ENCODE measurements around the gene STAMBP.

STAMBP gene

DNA sequence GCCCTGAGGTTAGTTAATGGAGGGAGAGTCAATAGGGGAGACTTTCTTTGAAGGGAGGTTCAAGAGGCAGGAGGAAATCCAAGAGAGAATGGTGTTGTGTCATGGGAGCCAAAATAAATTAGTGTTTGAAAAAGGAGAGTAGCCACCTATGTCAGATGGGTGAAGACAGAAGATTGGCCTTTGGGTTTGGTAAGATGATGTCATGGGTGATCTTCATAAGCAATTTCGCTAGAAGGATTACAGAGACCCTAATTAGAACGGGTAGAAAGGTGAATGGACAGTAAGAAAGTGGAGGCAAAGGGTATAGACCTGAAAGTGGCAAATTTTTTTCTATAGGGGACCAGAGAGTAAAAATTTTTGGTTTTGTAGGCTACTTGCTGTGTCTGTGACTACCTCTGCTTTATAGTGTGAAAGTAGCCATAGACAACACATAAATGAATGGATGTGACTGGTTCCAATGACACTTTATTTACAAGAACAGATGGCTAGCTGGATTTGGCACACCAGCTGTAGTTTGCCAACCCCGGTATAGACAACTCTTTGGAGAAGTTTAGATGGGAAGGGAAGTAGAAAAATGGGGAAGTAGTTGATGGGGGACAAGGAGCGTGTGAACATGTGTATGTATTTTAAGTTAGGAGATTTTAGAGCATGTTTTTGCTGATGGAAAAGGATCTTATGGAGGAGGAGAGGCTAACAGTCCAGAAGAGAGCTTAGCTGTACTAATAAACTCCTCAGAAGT lies 9.3 kb downstream of the STAMBP start:
- Histone ChIP-seq H3K4me1 (ENCODE audit: control insufficient read depth in 1 of 2, insufficient read depth in 2 of 2, low read length in 2 of 2) (peaks cover 3 to 10% of the 10 kb centered on the region in 2 donors), H3K27me3 (ENCODE audit: low read depth, low read length) (no peaks in the 10 kb centered on the region), H3K9me3 (ENCODE audit: control insufficient read depth in 1 of 2, low read length in 2 of 2) (no peaks in the 10 kb centered on the region), H3K36me3 (ENCODE audit: control insufficient read depth in 1 of 2, insufficient read depth in 2 of 2, low read length in 2 of 2) (peaks cover 0 to 5% of the 10 kb centered on the region in 2 donors), H3K4me3 (ENCODE audit: low read depth in 1 of 2, low read length in 2 of 2) (no peak overlapping the region), H3K27ac (ENCODE audit: low read length) (peak overlapping the region; percentile 84)

DNA sequence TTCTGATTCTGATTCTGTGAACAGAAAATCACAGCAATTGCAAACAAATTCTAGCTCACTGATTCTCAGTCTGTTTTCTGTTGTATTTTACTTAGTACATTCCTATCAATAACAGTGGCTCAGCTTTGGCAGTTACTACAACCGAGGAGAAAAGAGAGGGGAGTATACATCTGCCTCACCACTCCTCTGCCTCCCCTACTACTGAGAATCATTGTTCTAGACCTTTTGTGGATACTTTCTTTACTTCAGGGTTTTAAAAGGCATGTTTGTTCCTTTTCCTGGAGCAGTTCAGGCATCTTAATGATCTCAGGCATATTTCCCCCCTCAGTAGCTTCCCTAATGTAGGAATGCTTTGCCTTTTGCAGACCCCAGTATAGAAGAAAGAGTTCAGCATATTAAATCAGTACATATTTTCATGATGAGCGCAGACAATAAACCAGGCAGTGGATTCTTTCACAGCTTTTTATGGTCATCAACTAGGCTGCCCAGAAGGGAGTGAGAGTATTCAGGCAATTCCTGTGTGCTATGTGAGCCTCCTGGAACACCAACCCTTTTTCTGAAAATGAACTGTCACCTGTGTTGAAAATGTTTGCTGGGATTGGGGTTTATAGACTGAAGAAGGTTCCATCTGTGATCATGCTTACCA lies 10.3 kb downstream of the STAMBP start:
- Histone ChIP-seq H3K27ac (ENCODE audit: low read length) (peak overlapping the region; percentile 84), H3K9me3 (ENCODE audit: control insufficient read depth in 1 of 2, low read length in 2 of 2) (no peaks in the 10 kb centered on the region)

DNA sequence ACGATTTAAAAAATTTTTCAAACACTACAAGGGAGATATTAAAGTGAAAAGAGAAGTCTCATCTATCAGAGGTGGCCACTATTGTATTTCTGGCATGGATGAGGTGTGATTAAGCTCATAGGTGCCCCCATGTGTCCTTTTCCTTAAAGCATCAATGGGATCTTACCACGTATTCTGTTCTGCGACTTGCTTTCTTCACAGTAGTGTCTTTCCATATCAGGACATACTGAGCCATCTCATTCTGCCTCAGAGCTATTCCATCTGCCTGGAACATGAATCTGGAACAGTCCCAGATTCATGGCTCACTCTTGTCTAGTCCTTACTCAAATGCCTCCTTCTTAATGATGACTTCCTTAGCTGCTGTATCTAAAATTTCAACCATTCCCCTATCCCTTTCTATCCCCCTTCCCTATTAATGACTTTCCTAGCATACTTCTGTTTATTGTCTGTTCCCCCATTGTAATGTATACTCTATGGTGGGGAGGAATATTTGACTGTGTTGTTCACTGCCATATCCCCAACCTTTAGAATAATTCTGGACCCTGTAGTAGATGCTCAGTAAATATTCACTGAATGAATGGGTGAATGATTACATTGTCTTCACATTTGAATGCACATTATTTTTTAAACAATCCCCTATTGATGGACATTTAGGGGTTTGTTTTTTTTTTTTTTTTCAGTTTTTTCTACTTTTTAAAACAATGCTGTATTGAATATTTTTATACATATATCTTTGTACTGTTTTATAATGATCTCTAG lies 11.1 kb downstream of the STAMBP start:
- Histone ChIP-seq H3K4me1 (ENCODE audit: control insufficient read depth in 1 of 2, insufficient read depth in 2 of 2, low read length in 2 of 2) (peaks cover 3 to 10% of the 10 kb centered on the region in 2 donors), H3K27ac (ENCODE audit: low read length) (peak overlapping the region; percentile 84), H3K4me3 (ENCODE audit: low read depth in 1 of 2, low read length in 2 of 2) (no peak overlapping the region), H3K9me3 (ENCODE audit: control insufficient read depth in 1 of 2, low read length in 2 of 2) (no peaks in the 10 kb centered on the region), H3K36me3 (ENCODE audit: control insufficient read depth in 1 of 2, insufficient read depth in 2 of 2, low read length in 2 of 2) (peaks cover 6 to 8% of the 10 kb centered on the region in 2 donors), H3K27me3 (ENCODE audit: low read depth, low read length) (no peaks in the 10 kb centered on the region)

More for the DNA sequence above, 10.3 kb downstream of the STAMBP start:
- Histone ChIP-seq H3K36me3 (ENCODE audit: control insufficient read depth in 1 of 2, insufficient read depth in 2 of 2, low read length in 2 of 2) (no peaks in the 10 kb centered on the region), H3K4me1 (ENCODE audit: control insufficient read depth in 1 of 2, insufficient read depth in 2 of 2, low read length in 2 of 2) (peaks cover 3 to 10% of the 10 kb centered on the region in 2 donors), H3K27me3 (ENCODE audit: low read depth, low read length) (no peaks in the 10 kb centered on the region), H3K4me3 (ENCODE audit: low read depth in 1 of 2, low read length in 2 of 2) (no peak overlapping the region)

DNA sequence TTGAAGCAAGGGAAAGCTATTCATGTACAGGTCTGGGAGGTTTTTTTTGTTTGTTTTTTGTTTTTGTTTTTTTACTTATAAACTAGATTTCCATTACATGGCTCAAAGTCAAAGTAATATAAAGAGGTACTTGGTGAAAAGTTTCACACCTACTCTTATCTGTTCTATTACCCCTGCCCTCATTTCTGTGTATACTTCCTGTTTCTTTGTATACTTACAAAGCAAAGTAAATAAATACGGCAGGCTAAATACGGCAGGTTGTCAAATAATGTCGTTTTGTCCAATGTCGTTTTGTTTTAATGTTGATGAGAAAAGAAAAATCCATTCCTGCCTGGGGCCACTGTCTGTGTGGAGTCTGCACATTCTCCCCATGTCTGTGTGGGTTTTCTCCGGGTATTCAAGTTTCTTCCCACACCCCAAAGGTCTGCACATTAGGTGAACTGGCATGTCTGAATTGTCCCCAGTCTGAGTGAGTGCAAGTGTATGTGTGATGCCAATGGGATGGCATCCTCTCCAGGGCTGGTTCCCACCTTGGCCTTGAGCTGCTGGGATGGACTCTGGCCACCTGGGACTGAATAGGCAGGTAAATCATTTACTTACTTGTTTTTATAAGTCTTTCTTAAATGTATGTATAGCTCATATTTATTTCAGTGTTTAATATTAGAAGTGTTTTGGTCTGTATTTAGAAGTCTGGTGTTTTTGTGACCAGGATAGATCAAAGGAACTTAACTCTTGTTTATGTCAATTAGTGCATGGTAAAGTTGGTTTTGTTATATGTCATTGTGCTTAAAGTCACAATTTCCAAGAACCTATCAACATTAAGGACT lies 13.4 kb downstream of the STAMBP start:
- H3K27me3 ChIP-seq (ENCODE audit: low read depth, low read length): no peaks in the 10 kb centered on the region
- no peak overlapping the region for H3K4me3 ChIP-seq (ENCODE audit: low read depth in 1 of 2, low read length in 2 of 2)
- H3K4me1 ChIP-seq (ENCODE audit: control insufficient read depth in 1 of 2, insufficient read depth in 2 of 2, low read length in 2 of 2): peaks cover 3% of the 10 kb centered on the region in 2 donors
- peak overlapping the region; percentile 78 for H3K27ac ChIP-seq (ENCODE audit: low read length)
- no peaks in the 10 kb centered on the region for H3K9me3 ChIP-seq (ENCODE audit: control insufficient read depth in 1 of 2, low read length in 2 of 2)
- peaks cover 18 to 20% of the 10 kb centered on the region in 2 donors for H3K36me3 ChIP-seq (ENCODE audit: control insufficient read depth in 1 of 2, insufficient read depth in 2 of 2, low read length in 2 of 2)

DNA sequence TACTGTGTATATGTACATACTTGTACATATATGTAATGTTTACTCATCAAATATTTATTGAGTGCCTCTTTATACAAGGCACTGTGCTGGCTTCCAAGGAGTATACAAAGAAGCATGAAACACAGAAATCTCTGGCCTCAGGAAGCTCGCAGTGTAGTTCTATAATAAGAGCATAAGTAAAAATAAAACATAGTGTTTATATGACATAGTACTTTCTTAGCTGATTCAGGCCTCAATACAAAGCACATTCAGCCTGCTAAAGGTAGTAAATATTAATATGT lies 13.9 kb downstream of the STAMBP start:
- Histone ChIP-seq H3K9me3 (ENCODE audit: control insufficient read depth in 1 of 2, low read length in 2 of 2) (no peaks in the 10 kb centered on the region), H3K27me3 (ENCODE audit: low read depth, low read length) (no peaks in the 10 kb centered on the region), H3K4me1 (ENCODE audit: control insufficient read depth in 1 of 2, insufficient read depth in 2 of 2, low read length in 2 of 2) (peaks cover 3% of the 10 kb centered on the region in 2 donors), H3K27ac (ENCODE audit: low read length) (peak overlapping the region; percentile 78), H3K4me3 (ENCODE audit: low read depth in 1 of 2, low read length in 2 of 2) (no peak overlapping the region), H3K36me3 (ENCODE audit: control insufficient read depth in 1 of 2, insufficient read depth in 2 of 2, low read length in 2 of 2) (peaks cover 21 to 25% of the 10 kb centered on the region in 2 donors)

DNA sequence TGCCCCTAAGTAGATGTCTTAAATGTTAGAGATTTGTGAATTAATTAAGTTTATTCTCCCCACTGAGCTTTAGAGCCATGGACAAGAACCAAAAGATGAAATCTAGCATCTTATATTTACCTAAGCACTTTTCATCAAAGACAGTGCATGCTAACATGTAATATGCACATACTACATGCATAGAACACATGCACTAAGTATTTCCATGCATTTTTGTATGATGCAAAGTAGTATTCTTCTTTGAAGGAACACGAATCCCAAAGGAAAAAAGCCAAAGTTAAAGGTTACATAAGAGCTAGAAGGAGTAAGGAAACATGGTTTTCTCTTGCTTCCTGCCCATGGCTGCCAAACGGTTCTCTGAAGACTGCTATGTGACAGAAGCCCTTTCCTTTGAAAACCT lies 15.3 kb downstream of the STAMBP start:
- Histone ChIP-seq H3K36me3 (ENCODE audit: control insufficient read depth in 1 of 2, insufficient read depth in 2 of 2, low read length in 2 of 2) (peaks cover 29 to 31% of the 10 kb centered on the region in 2 donors), H3K27me3 (ENCODE audit: low read depth, low read length) (no peaks in the 10 kb centered on the region), H3K9me3 (ENCODE audit: control insufficient read depth in 1 of 2, low read length in 2 of 2) (no peaks in the 10 kb centered on the region), H3K27ac (ENCODE audit: low read length) (peak overlapping the region; percentile 24), H3K4me1 (ENCODE audit: control insufficient read depth in 1 of 2, insufficient read depth in 2 of 2, low read length in 2 of 2) (peaks cover 0 to 3% of the 10 kb centered on the region in 2 donors), H3K4me3 (ENCODE audit: low read depth in 1 of 2, low read length in 2 of 2) (no peak overlapping the region)

DNA sequence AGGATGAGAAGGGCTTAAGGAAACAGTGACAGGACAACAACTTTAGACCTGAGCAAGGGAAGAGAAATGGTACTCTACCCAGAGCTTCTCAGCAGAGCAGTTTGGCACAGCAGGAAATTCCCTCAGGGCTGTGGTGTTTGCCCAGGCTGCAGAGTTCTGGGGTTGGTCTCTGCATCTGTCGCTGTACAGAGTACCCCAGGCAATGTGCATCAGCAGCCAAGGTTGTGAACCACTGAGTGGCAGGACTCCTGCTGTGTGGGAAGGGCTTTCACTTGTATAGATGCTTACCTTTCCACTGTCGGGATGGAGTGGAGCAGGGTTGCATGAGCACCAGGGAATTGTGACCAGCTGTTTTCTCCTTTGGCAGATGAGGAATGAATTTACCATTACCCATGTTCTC lies 21.2 kb downstream of the STAMBP start:
- Histone ChIP-seq H3K4me3 (ENCODE audit: low read depth in 1 of 2, low read length in 2 of 2) (no peak overlapping the region), H3K27me3 (ENCODE audit: low read depth, low read length) (no peaks in the 10 kb centered on the region), H3K4me1 (ENCODE audit: control insufficient read depth in 1 of 2, insufficient read depth in 2 of 2, low read length in 2 of 2) (no peaks in the 10 kb centered on the region), H3K36me3 (ENCODE audit: control insufficient read depth in 1 of 2, insufficient read depth in 2 of 2, low read length in 2 of 2) (peaks cover 35 to 68% of the 10 kb centered on the region in 2 donors), H3K9me3 (ENCODE audit: control insufficient read depth in 1 of 2, low read length in 2 of 2) (no peaks in the 10 kb centered on the region), H3K27ac (ENCODE audit: low read length) (peak overlapping the region; percentile 32)

DNA sequence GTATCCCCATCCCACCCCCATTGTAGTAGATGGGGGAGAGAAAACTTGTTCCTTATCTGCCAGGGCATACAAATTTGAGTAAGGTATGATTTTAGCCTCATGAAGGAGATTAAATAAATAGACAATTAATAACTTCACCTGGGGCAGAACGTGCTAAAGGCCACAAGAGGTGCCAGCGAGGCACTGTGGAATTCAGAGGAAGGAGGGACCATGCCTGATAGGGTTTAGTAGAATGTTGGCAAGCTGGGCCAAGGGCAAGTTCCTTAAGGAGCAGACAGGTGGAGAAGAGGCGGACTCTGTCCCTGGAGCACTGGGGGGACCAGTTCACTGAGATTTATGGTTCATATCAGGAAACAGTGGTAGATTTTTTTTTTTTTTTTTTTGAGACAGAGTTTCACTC lies 22.5 kb downstream of the STAMBP start:
- H3K36me3 ChIP-seq (ENCODE audit: control insufficient read depth in 1 of 2, insufficient read depth in 2 of 2, low read length in 2 of 2): peaks cover 37 to 65% of the 10 kb centered on the region in 2 donors

DNA sequence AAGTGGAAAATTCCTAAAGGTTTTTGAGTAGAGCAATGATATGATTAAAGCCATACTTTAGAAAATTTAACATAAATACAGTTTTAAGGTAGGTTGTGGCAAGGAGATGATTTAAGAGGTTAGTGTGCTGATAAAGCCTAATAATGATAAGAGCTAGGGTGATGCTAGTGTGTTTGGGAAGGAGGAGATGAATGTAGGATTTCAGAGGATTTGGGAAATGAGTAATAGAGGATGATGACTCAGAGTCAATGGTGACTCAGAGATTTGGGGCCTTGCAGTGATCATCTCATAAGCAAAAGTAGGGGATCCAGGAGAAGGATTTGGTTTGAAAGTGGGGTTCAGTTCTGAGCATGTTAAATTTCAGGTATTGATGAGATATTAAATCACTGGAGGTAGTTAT lies 23.3 kb downstream of the STAMBP start:
- no peak overlapping the region for H3K27ac ChIP-seq (ENCODE audit: low read length)
- no peaks in the 10 kb centered on the region for H3K4me1 ChIP-seq (ENCODE audit: control insufficient read depth in 1 of 2, insufficient read depth in 2 of 2, low read length in 2 of 2)
- H3K27me3 ChIP-seq (ENCODE audit: low read depth, low read length): no peaks in the 10 kb centered on the region
- no peaks in the 10 kb centered on the region for H3K9me3 ChIP-seq (ENCODE audit: control insufficient read depth in 1 of 2, low read length in 2 of 2)
- peaks cover 43 to 72% of the 10 kb centered on the region in 2 donors for H3K36me3 ChIP-seq (ENCODE audit: control insufficient read depth in 1 of 2, insufficient read depth in 2 of 2, low read length in 2 of 2)
- no peak overlapping the region for H3K4me3 ChIP-seq (ENCODE audit: low read depth in 1 of 2, low read length in 2 of 2)

More for the DNA sequence above, 22.5 kb downstream of the STAMBP start:
- no peaks in the 10 kb centered on the region for H3K4me1 ChIP-seq (ENCODE audit: control insufficient read depth in 1 of 2, insufficient read depth in 2 of 2, low read length in 2 of 2)
- no peaks in the 10 kb centered on the region for H3K27me3 ChIP-seq (ENCODE audit: low read depth, low read length)
- no peaks in the 10 kb centered on the region for H3K9me3 ChIP-seq (ENCODE audit: control insufficient read depth in 1 of 2, low read length in 2 of 2)
- H3K4me3 ChIP-seq (ENCODE audit: low read depth in 1 of 2, low read length in 2 of 2): no peak overlapping the region
- no peak overlapping the region for H3K27ac ChIP-seq (ENCODE audit: low read length)

DNA sequence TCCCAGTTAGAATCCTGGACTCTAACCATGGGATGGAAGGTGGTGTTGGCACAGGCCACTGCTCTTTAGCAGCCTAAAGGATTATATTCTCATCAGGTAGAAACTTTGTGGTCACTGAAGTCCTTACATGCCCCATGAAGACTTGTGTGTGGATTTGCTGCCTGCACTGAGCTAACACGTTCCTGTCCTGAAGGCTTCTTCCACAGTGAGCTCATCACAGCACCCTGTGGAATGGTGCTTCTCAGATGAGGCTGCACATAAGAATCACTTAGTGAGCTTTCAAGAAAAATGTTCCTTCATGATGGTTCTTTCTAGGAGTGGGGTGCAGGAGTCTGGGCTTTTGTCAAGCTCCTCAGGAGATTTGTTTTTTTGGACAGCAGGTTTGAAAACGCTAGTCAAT lies 26.8 kb downstream of the STAMBP start:
- Histone ChIP-seq H3K9me3 (ENCODE audit: control insufficient read depth in 1 of 2, low read length in 2 of 2) (no peaks in the 10 kb centered on the region), H3K27ac (ENCODE audit: low read length) (no peak overlapping the region), H3K36me3 (ENCODE audit: control insufficient read depth in 1 of 2, insufficient read depth in 2 of 2, low read length in 2 of 2) (peaks cover 33 to 64% of the 10 kb centered on the region in 2 donors), H3K27me3 (ENCODE audit: low read depth, low read length) (no peaks in the 10 kb centered on the region), H3K4me1 (ENCODE audit: control insufficient read depth in 1 of 2, insufficient read depth in 2 of 2, low read length in 2 of 2) (no peaks in the 10 kb centered on the region), H3K4me3 (ENCODE audit: low read depth in 1 of 2, low read length in 2 of 2) (no peak overlapping the region)

DNA sequence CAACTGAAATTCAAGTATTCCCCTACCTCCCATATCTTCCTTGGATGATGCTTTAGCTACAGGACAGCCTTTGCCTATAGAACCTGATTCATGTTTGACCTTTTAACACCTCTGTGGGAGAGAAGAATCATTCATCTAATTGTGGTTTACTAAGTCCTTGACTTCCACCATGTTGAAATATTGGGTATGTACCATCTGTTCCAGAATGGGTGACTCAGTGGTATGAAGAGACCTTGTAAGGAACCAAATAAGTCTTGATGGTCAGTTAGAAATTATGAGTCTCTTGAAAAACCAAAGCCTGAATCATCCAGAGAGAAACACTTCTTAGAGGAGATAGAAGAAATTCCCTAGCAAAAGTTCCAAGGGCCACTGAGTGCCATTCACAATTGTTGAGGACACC lies 27.5 kb downstream of the STAMBP start:
- Histone ChIP-seq H3K27ac (ENCODE audit: low read length) (no peak overlapping the region), H3K36me3 (ENCODE audit: control insufficient read depth in 1 of 2, insufficient read depth in 2 of 2, low read length in 2 of 2) (peaks cover 37 to 67% of the 10 kb centered on the region in 2 donors), H3K27me3 (ENCODE audit: low read depth, low read length) (no peaks in the 10 kb centered on the region), H3K4me3 (ENCODE audit: low read depth in 1 of 2, low read length in 2 of 2) (no peak overlapping the region), H3K9me3 (ENCODE audit: control insufficient read depth in 1 of 2, low read length in 2 of 2) (no peaks in the 10 kb centered on the region), H3K4me1 (ENCODE audit: control insufficient read depth in 1 of 2, insufficient read depth in 2 of 2, low read length in 2 of 2) (no peaks in the 10 kb centered on the region)
